ENCODE data around the gene MIEF2. TPM values are rescaled to one million over a fixed set of nuclear protein-coding genes. Genes with fewer than 3 reads are reported as not detected.

MIEF2 gene
- total RNA-seq, 1 experiment from 2014 or later = 17.5 TPM

GRCh38 chr17:18267927-18268711 lies 7.7 kb downstream of the MIEF2 start:
- TF ChIP-seq CTCF (conservative IDR thresholded peaks at IDR 0.05; ENCODE audit: low read depth, low read length) (no peak), EZH2phosphoT487 (IDR thresholded peaks at IDR 0.05; ENCODE audit: borderline replicate concordance, low read length) (no peak), EZH2 (IDR thresholded peaks at IDR 0.05; ENCODE audit: low read length, unreplicated experiment) (no peak)
- POLR2A ChIA-PET (ENCODE audit: unreplicated experiment) = interaction anchor here (0.6 kb wide), 1 partner anchor 11 kb away, joined by 3 read pairs; no protein-coding TSS in a partner anchor
- Histone ChIP-seq H3K9ac (ENCODE audit: low read length) (no peak overlapping the region), H3F3A (ENCODE audit: low read length, unreplicated experiment) (no peaks in the 10 kb centered on the region), H2AFZ (ENCODE audit: low read length) (no peak overlapping the region), H3K27ac (ENCODE audit: low read length) (no peak overlapping the region), H3K9me2 (replicated peaks; ENCODE audit: low read length) (no peaks in the 10 kb centered on the region), H3K9me3 (ENCODE audit: low read length) (no peaks in the 10 kb centered on the region), H3K36me3 (ENCODE audit: low read depth, low read length) (peaks cover 3% of the 10 kb centered on the region), H3K4me2 (ENCODE audit: low read length) (no peak overlapping the region), H3K4me3 (ENCODE audit: low read length) (no peak overlapping the region), H3K4me1 (ENCODE audit: insufficient read depth, low read length) (no peaks in the 10 kb centered on the region), H4K20me1 (ENCODE audit: low read length) (no peaks in the 10 kb centered on the region), H3K79me2 (ENCODE audit: low read length) (no peaks in the 10 kb centered on the region), H3K27me3 (ENCODE audit: low read length) (no peaks in the 10 kb centered on the region)
- no TSS peak for BruUV-seq (replicated peaks)
- ATAC-seq = no peak
- intact Hi-C loops (cut with micrococcal nuclease) = no loop called here
- no peak for DNase-seq
- CTCF ChIA-PET = no interaction called here

- H3F3A ChIP-seq (ENCODE audit: low read length, unreplicated experiment) = no peaks in the 10 kb centered on the region
- no peaks in the 10 kb centered on the region for H3K9me2 ChIP-seq (replicated peaks; ENCODE audit: low read length)
- BruUV-seq (replicated peaks) = no TSS peak
- no peak overlapping the region for H3K9ac ChIP-seq (ENCODE audit: low read length)
- no peak overlapping the region for H3K27ac ChIP-seq (ENCODE audit: low read length)
- intact Hi-C loops (cut with micrococcal nuclease) = no loop called here
- no peak overlapping the region for H3K4me2 ChIP-seq (ENCODE audit: low read length)
- no peaks in the 10 kb centered on the region for H3K27me3 ChIP-seq (ENCODE audit: low read length)
- no peaks in the 10 kb centered on the region for H3K9me3 ChIP-seq (ENCODE audit: low read length)
- ChIA-PET POLR2A (ENCODE audit: unreplicated experiment) (no interaction called here), CTCF (no interaction called here)
- DNase-seq = no peak
- no peak overlapping the region for H2AFZ ChIP-seq (ENCODE audit: low read length)
- no peaks in the 10 kb centered on the region for H3K4me1 ChIP-seq (ENCODE audit: insufficient read depth, low read length)
- H3K4me3 ChIP-seq (ENCODE audit: low read length) = no peak overlapping the region
- no peaks in the 10 kb centered on the region for H3K79me2 ChIP-seq (ENCODE audit: low read length)
- no peak for TF ChIP-seq EZH2 (IDR thresholded peaks at IDR 0.05; ENCODE audit: low read length, unreplicated experiment)
- no peak for TF ChIP-seq EZH2phosphoT487 (IDR thresholded peaks at IDR 0.05; ENCODE audit: borderline replicate concordance, low read length)
- no peak for TF ChIP-seq CTCF (conservative IDR thresholded peaks at IDR 0.05; ENCODE audit: low read depth, low read length)
- peaks cover 14% of the 10 kb centered on the region for H3K36me3 ChIP-seq (ENCODE audit: low read depth, low read length)
- H4K20me1 ChIP-seq (ENCODE audit: low read length) = no peaks in the 10 kb centered on the region
- ATAC-seq = no peak
Observed at GRCh38 chr17:18270046-18270931, 9.8 kb downstream of the MIEF2 start.

Measured in PC-3 (cell line).